Subcutaneous abdominal adipose tissue (tissue), 5 donors: Measurements from ENCODE around the gene KCTD15.

Experiments used
- H3K27ac ChIP-seq: one replicate; pipeline ENCODE4 v1.7.0; 2013; ENCODE audit warnings: low read depth, mild to moderate bottlenecking, inconsistent platforms, low read length, moderate library complexity
- H3K27me3 ChIP-seq, 5 donors: one replicate each; pipeline ENCODE4 v1.7.0; 2013; ENCODE audit warnings: low read length in 5 of 5, inconsistent platforms in 1 of 5; ENCODE audit not compliant: control insufficient read depth in 5 of 5, insufficient read depth in 4 of 5
- H3K36me3 ChIP-seq, 5 donors: one replicate each; pipeline ENCODE4 v1.7.0; 2013; ENCODE audit warnings: low read length in 5 of 5; ENCODE audit not compliant: control insufficient read depth in 5 of 5, insufficient read depth in 5 of 5
- H3K4me1 ChIP-seq, 5 donors: one replicate each; pipeline ENCODE4 v1.7.0; 2013; ENCODE audit warnings: low read length in 5 of 5, mild to moderate bottlenecking in 3 of 5, moderate library complexity in 1 of 5; ENCODE audit not compliant: control insufficient read depth in 5 of 5, insufficient read depth in 5 of 5
- H3K4me3 ChIP-seq, 5 donors: one replicate each; pipeline ENCODE4 v1.7.0; 2013; ENCODE audit warnings: low read length in 5 of 5, low read depth in 1 of 5
- H3K9ac ChIP-seq, 5 donors: one replicate each; pipeline ENCODE4 v1.7.0; 2013; ENCODE audit warnings: low read length in 5 of 5, mild to moderate bottlenecking in 4 of 5, moderate library complexity in 3 of 5
- H3K9me3 ChIP-seq, 5 donors: one replicate each; pipeline ENCODE4 v1.7.0; 2013; ENCODE audit warnings: low read length in 5 of 5; ENCODE audit not compliant: control insufficient read depth in 5 of 5
- donor health status: healthy.
- donor health status: healthy.
- donor health status: healthy.
- donor health status: healthy.
- donor health status: healthy.

The KCTD15 gene

GRCh38 chr19:33819880-33820781, 23.5 kb downstream of the KCTD15 start:
- H3K27ac ChIP-seq, result peak overlapping the region; percentile 46
- no peaks in the 10 kb centered on the region for H3K9me3 ChIP-seq
- peak overlapping the region in 4 of 5 donors; percentile 37 to 69 (median 54) for H3K9ac ChIP-seq
- H3K4me3 ChIP-seq, result peak overlapping the region in 4 of 5 donors; percentile 55 to 67 (median 62)
- H3K27me3 ChIP-seq, result no peaks in the 10 kb centered on the region
- H3K4me1 ChIP-seq, result peaks cover 0 to 29% (median 18%) of the 10 kb centered on the region in 5 donors
- no peaks in the 10 kb centered on the region for H3K36me3 ChIP-seq

- Histone ChIP-seq H3K4me1 (peaks cover 0 to 26% (median 18%) of the 10 kb centered on the region in 5 donors), H3K27me3 (no peaks in the 10 kb centered on the region), H3K9me3 (no peaks in the 10 kb centered on the region), H3K27ac (no peak overlapping the region), H3K9ac (no peak overlapping the region), H3K4me3 (no peak overlapping the region), H3K36me3 (no peaks in the 10 kb centered on the region)
Observed at GRCh38 chr19:33821871-33822270, 25.2 kb downstream of the KCTD15 start.

GRCh38 chr19:33823341-33823740, 26.7 kb downstream of the KCTD15 start:
- no peak overlapping the region for H3K4me3 ChIP-seq
- H3K27ac ChIP-seq, result no peak overlapping the region
- H3K27me3 ChIP-seq, result no peaks in the 10 kb centered on the region
- H3K4me1 ChIP-seq, result peaks cover 0 to 22% (median 18%) of the 10 kb centered on the region in 5 donors
- no peak overlapping the region for H3K9ac ChIP-seq
- H3K9me3 ChIP-seq, result no peaks in the 10 kb centered on the region
- H3K36me3 ChIP-seq, result no peaks in the 10 kb centered on the region

DNA sequence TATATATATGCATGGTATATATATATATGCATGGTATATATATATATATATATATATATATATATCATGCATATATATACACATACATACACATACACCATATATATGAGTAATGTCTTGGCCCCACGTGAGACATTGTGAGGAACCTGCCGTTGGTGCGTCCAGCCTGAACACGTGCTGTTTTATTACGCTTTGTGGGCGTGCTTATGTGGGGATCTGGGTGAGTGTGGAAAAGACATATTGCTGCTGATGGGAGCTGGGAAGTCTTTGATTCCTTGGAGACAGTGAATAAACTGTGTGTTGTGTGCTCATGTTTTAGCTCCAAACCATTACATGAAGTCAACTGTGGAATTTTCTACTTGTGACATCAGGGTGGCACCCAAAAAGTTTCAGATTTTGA, 28.9 kb downstream of the KCTD15 start:
- no peaks in the 10 kb centered on the region for H3K9me3 ChIP-seq
- H3K9ac ChIP-seq, result no peak overlapping the region
- peaks cover 0 to 4% (median 0%) of the 10 kb centered on the region in 5 donors for H3K27me3 ChIP-seq
- H3K36me3 ChIP-seq, result no peaks in the 10 kb centered on the region
- H3K4me3 ChIP-seq, result no peak overlapping the region
- peaks cover 0 to 7% (median 4%) of the 10 kb centered on the region in 5 donors for H3K4me1 ChIP-seq
- no peak overlapping the region for H3K27ac ChIP-seq

DNA sequence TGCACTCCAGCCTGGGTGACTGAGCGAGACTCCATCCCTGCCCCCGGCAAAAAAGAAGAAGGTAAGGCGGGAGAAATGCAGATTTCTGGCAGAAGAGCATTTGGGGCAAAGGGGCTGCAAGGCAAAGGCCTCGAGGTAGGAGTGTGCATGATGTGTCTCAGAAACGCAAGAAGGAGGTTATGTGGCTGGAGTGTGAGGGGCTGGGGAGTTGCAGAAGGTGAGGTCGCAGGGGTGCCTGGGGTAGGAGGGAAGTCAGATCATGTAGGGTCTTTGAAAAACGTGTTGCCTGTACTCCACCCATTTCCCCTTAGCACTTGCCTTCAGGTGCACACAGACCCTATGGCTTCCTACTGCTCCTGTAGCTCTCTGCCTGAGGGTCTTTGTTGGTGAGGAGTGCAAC, 29.9 kb downstream of the KCTD15 start:
- no peaks in the 10 kb centered on the region for H3K9me3 ChIP-seq
- H3K27me3 ChIP-seq, result peaks cover 0 to 4% (median 0%) of the 10 kb centered on the region in 5 donors
- no peak overlapping the region for H3K4me3 ChIP-seq
- H3K4me1 ChIP-seq, result no peaks in the 10 kb centered on the region
- no peaks in the 10 kb centered on the region for H3K36me3 ChIP-seq
- H3K27ac ChIP-seq, result no peak overlapping the region
- H3K9ac ChIP-seq, result no peak overlapping the region

- Histone ChIP-seq H3K9ac (no peak overlapping the region), H3K36me3 (no peaks in the 10 kb centered on the region), H3K27ac (no peak overlapping the region), H3K4me3 (no peak overlapping the region), H3K9me3 (no peaks in the 10 kb centered on the region), H3K27me3 (peaks cover 0 to 4% (median 3%) of the 10 kb centered on the region in 5 donors), H3K4me1 (no peaks in the 10 kb centered on the region)
Observed at GRCh38 chr19:33828266-33829075, 31.8 kb downstream of the KCTD15 start.

- H3K4me3 ChIP-seq, result no peak overlapping the region
Observed at GRCh38 chr19:33830264-33830663, 33.6 kb downstream of the KCTD15 start.

DNA sequence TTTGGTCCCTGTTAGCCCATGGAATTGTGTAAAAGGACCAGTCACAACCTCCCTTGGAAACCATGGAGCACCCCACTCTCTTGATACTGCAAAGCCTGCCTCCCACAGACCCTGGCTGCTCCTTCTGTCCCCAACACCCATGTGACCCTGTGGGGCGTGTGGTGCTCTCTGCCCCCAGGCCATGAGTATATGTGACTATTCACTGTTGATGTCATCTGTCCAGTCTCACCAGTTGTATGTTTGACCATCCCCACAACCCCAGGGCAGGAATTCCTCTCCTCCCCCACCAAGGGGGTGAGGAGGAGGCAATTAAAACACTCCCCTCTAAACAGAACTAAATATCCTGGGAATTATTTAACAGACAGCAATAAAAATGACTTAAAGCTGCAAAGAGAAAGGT, 35.2 kb downstream of the KCTD15 start:
- no peaks in the 10 kb centered on the region for H3K9me3 ChIP-seq
- peaks cover 0 to 4% (median 3%) of the 10 kb centered on the region in 5 donors for H3K27me3 ChIP-seq

More at GRCh38 chr19:33830264-33830663, 33.6 kb downstream of the KCTD15 start:
- Histone ChIP-seq H3K27me3 (peaks cover 0 to 4% (median 3%) of the 10 kb centered on the region in 5 donors), H3K9ac (no peak overlapping the region), H3K4me1 (no peaks in the 10 kb centered on the region), H3K36me3 (no peaks in the 10 kb centered on the region), H3K27ac (no peak overlapping the region), H3K9me3 (no peaks in the 10 kb centered on the region)

GRCh38 chr19:33832633-33833032, 36.0 kb downstream of the KCTD15 start:
- Histone ChIP-seq H3K27ac (no peak overlapping the region), H3K9me3 (no peaks in the 10 kb centered on the region), H3K4me3 (no peak overlapping the region), H3K36me3 (no peaks in the 10 kb centered on the region), H3K4me1 (no peaks in the 10 kb centered on the region), H3K27me3 (peaks cover 0 to 4% (median 3%) of the 10 kb centered on the region in 5 donors), H3K9ac (no peak overlapping the region)

More for the DNA sequence above, 35.2 kb downstream of the KCTD15 start:
- H3K36me3 ChIP-seq, result no peaks in the 10 kb centered on the region
- H3K27ac ChIP-seq, result no peak overlapping the region
- no peaks in the 10 kb centered on the region for H3K4me1 ChIP-seq
- H3K4me3 ChIP-seq, result no peak overlapping the region
- no peak overlapping the region for H3K9ac ChIP-seq

DNA sequence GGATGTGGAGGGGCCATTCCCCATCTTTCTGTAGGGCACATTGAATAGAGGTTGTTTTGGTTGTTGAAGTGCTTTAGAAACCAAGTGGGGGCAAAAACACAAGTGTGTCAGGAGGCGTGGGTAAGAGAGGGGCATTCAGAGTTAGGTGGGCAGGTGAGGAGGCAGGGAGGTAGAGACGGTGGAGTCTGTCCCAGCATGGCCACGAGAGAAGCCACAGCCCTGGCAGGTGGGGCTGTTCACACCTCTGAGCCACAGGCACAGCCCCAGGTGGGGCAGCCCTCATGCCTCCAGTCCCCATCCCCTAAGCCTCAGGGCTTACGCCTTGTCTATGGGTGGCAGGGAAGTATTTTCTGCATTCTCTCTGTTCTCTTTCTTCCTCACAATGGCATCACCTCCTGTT, 43.7 kb downstream of the KCTD15 start:
- Histone ChIP-seq H3K27me3 (peaks cover 3 to 16% (median 10%) of the 10 kb centered on the region in 5 donors), H3K4me3 (no peak overlapping the region), H3K9ac (no peak overlapping the region), H3K36me3 (no peaks in the 10 kb centered on the region), H3K4me1 (no peaks in the 10 kb centered on the region), H3K9me3 (no peaks in the 10 kb centered on the region), H3K27ac (no peak overlapping the region)
